ENCODE measurements around the gene WDR89. TPM values are rescaled to one million over a fixed set of nuclear protein-coding genes. Genes with fewer than 3 reads are reported as not detected.

WDR89 gene
- total and polyA plus RNA-seq, 9 of the 15 experiments (the other 6 are each of a cell fraction or from before 2014, with no cell fraction given), result 9.3 to 25.6 (median 16.2) TPM

- TF ChIP-seq ZNF639 (CRISPR knock-in tag; conservative IDR thresholded peaks at IDR 0.05 in 1 of 2, IDR thresholded peaks at IDR 0.05 in 1 of 2) (no peak), THAP12 (CRISPR knock-in tag; IDR thresholded peaks at IDR 0.05) (no peak), BRF1 (IDR thresholded peaks at IDR 0.05; ENCODE audit: borderline replicate concordance, extremely low read depth, insufficient read length) (no peak), ZNF609 (CRISPR knock-in tag; IDR thresholded peaks at IDR 0.05; ENCODE audit: borderline replicate concordance) (no peak), RAD51 (IDR thresholded peaks at IDR 0.05; ENCODE audit: borderline replicate concordance, low read depth) (no peak; the same call in 1 of the 2 replicates), NR2C2 (CRISPR knock-in tag; IDR thresholded peaks at IDR 0.05) (peak; percentile 27; the same call in 1 of the 2 replicates), NR2C2 (tag; IDR thresholded peaks at IDR 0.05) (peak; percentile 88), E2F3 (CRISPR knock-in tag; IDR thresholded peaks at IDR 0.05) (no peak), ZNF592 (IDR thresholded peaks at IDR 0.05) (peak; percentile 47; the same call in 1 of the 2 replicates)
These were observed at the start of gene WDR89 (continued) for GRCh38 chr14:63641473-63642228.
